Breast epithelium (tissue), 3 donors: ENCODE data around the gene RUFY2.

ENCODE experiments used
- POLR2A ChIP-seq: fragments of 450-650 bp; IDR thresholded peaks from one replicate; pipeline ENCODE4 v1.6.1; 2016; ENCODE audit warnings: antibody characterized with exemption, mild to moderate bottlenecking, moderate library complexity
- POLR2AphosphoS5 ChIP-seq, 3 donors: sonication (generic); formaldehyde crosslinking; IDR thresholded peaks; one replicate each; pipeline ENCODE4 v1.6.1; 2017; ENCODE audit warnings: antibody characterized with exemption in 3 of 3
- TF ChIP-seq, protein P1 (sequence below), 3 donors: fragments of 450-650 bp; IDR thresholded peaks; one replicate each; pipeline ENCODE4 v1.5.1; 2016 to 2017; ENCODE audit warnings: antibody characterized with exemption in 3 of 3, mild to moderate bottlenecking in 3 of 3, moderate library complexity in 3 of 3

DNA sequence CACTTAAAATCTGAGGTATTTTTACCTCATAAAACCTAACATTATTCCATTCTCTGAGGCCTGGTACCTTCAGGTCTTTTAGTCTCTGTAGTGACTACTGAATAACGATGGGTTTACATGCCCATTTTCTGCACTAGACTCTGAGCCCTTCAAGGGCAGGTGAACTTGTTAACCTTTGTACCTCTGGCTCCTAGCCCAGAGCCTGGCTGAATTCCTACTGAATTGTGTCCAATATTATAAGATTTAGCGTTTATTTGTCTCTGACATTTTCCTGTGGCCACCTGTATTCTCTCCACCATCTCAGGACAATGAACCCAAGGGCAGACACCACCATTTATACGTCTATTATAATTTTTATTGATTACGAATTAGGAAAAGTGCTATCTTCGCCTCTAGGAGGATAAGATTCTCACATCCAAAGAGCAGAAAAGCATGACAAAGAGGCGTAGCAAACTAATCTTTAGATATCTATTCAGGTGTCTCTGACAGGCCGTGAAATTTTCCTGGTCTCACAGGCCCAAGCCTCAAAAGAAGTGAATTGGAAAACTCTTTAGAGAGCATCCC lies 103.1 kb downstream of the RUFY2 start:
- TF ChIP-seq, protein P1, sequence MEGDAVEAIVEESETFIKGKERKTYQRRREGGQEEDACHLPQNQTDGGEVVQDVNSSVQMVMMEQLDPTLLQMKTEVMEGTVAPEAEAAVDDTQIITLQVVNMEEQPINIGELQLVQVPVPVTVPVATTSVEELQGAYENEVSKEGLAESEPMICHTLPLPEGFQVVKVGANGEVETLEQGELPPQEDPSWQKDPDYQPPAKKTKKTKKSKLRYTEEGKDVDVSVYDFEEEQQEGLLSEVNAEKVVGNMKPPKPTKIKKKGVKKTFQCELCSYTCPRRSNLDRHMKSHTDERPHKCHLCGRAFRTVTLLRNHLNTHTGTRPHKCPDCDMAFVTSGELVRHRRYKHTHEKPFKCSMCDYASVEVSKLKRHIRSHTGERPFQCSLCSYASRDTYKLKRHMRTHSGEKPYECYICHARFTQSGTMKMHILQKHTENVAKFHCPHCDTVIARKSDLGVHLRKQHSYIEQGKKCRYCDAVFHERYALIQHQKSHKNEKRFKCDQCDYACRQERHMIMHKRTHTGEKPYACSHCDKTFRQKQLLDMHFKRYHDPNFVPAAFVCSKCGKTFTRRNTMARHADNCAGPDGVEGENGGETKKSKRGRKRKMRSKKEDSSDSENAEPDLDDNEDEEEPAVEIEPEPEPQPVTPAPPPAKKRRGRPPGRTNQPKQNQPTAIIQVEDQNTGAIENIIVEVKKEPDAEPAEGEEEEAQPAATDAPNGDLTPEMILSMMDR (IDR thresholded peaks at IDR 0.05) = no peak
- TF ChIP-seq POLR2A (no peak), POLR2AphosphoS5 (IDR thresholded peaks at IDR 0.05) (no peak)
